A549 (cell line): ENCODE measurements around the gene MEGF8. TPM values are rescaled to one million over a fixed set of nuclear protein-coding genes. Genes with fewer than 3 reads are reported as not detected.

Source experiments
- ATAC-seq, 2 experiments: fragments of 200-7000 bp in 1 of 2; fragments of >200 bp in 1 of 2; cut with Nextera tagmentation in 1 of 2; cut with Tn5 transposase in 1 of 2; 3 replicates each; pipeline versions ENCODE4 v1.8.0 to v1.9.1; 2018 to 2020; ENCODE audit warnings: mild to moderate bottlenecking in 1 of 2, moderate library complexity in 1 of 2
- CTCF ChIA-PET: fragments of 300-600 bp; sonication (Branson Sonifier 250); formaldehyde crosslinking; extraction: SDS; loops from one replicate; lab custom pipeline; 2021; ENCODE audit warnings: antibody characterized with exemption, inconsistent platforms; lab: Yijun Ruan, JAX
- POLR2A ChIA-PET: fragments of 350-600 bp; formaldehyde crosslinking; extraction: SDS; loops from one replicate; lab custom pipeline; 2021; ENCODE audit warnings: antibody characterized with exemption, inconsistent platforms; lab: Yijun Ruan, JAX
- DNase-seq, 2 experiments: peaks; one replicate each; pipeline versions ENCODE4 v3.0.0 to v3.0.0-alpha.2; 2011 to 2016; ENCODE audit warnings: low read depth in 1 of 2, low spot score in 1 of 2
- FAIRE-seq: peaks from 2 replicates; lab custom pipeline; 2011; peaks lifted over from hg19 to GRCh38; lab: Jason Lieb, UNC
- H3K27ac ChIP-seq, 2 experiments: fragments of >200 bp; sonication (Bioruptor Twin); formaldehyde crosslinking; 3 replicates each; pipeline ENCODE4 v1.5.1; 2016 to 2017
- H3K4me1 ChIP-seq: fragments of >200 bp; sonication (Bioruptor Twin); formaldehyde crosslinking; 3 replicates; pipeline ENCODE4 v1.6.1; 2016
- H3K4me2 ChIP-seq: fragments of >200 bp; sonication (Bioruptor Twin); formaldehyde crosslinking; 3 replicates; pipeline ENCODE4 v1.6.1; 2016
- H3K4me3 ChIP-seq: fragments of >200 bp; sonication (Bioruptor Twin); formaldehyde crosslinking; 3 replicates; pipeline ENCODE4 v1.5.1; 2016
- H3K9me3 ChIP-seq: fragments of >200 bp; sonication (Bioruptor Twin); formaldehyde crosslinking; 3 replicates; pipeline ENCODE4 v1.6.1; 2016
- ATOH8 ChIP-seq: fragments of 250-450 bp; sonication (Bioruptor Pico); IDR thresholded peaks from 2 replicates; pipeline ENCODE4 v1.5.0; 2020; ENCODE audit warnings: low read depth, mild to moderate bottlenecking, moderate library complexity
- BCL3 ChIP-seq: fragments of >200 bp; sonication (Bioruptor Twin); formaldehyde crosslinking; IDR thresholded peaks from 3 replicates; pipeline ENCODE4 v1.6.1; 2016
- CBX2 ChIP-seq: fragments of 200-600 bp; sonication (generic); IDR thresholded peaks from 2 replicates; pipeline ENCODE4 v1.6.1; 2016; ENCODE audit warnings: low read depth, mild to moderate bottlenecking, borderline replicate concordance
- E2F6 ChIP-seq: IDR thresholded peaks from 2 replicates; pipeline ENCODE4 v1.6.1; 2012; ENCODE audit warnings: low read depth, borderline replicate concordance
- EP300 ChIP-seq, 2 experiments: fragments of >200 bp; sonication (Bioruptor Twin); formaldehyde crosslinking; IDR thresholded peaks; 2 replicates in 1 of 2; 3 replicates in 1 of 2; pipeline ENCODE4 v1.6.1; 2016 to 2017
- FOXS1 ChIP-seq: fragments of 250-450 bp; sonication (Bioruptor Pico); IDR thresholded peaks from 2 replicates; pipeline ENCODE4 v1.5.0; 2020; ENCODE audit warnings: mild to moderate bottlenecking, moderate library complexity
- GATA3 ChIP-seq: IDR thresholded peaks from 2 replicates; pipeline ENCODE4 v1.6.1; 2012; ENCODE audit warnings: borderline replicate concordance
- HDAC2 ChIP-seq: fragments of 200-600 bp; sonication (generic); IDR thresholded peaks from 2 replicates; pipeline ENCODE4 v1.6.1; 2016
- HES2 ChIP-seq: fragments of >200 bp; sonication (Bioruptor Twin); formaldehyde crosslinking; IDR thresholded peaks from 2 replicates; pipeline ENCODE4 v1.6.1; 2016
- HEYL ChIP-seq: fragments of 250-450 bp; sonication (Bioruptor Pico); IDR thresholded peaks from 2 replicates; pipeline ENCODE4 v1.8.0; 2021; ENCODE audit warnings: mild to moderate bottlenecking, moderate library complexity
- HMGXB4 ChIP-seq: fragments of 250-450 bp; sonication (Bioruptor Pico); IDR thresholded peaks from 2 replicates; pipeline ENCODE4 v1.5.0; 2021; ENCODE audit warnings: mild to moderate bottlenecking, moderate library complexity, borderline replicate concordance
- MAFK ChIP-seq: fragments of 450-650 bp; IDR thresholded peaks from 2 replicates; pipeline ENCODE4 v1.6.1; 2014; ENCODE audit not compliant: partially characterized antibody
- NFE2L2 ChIP-seq: fragments of 150-350 bp; conservative IDR thresholded peaks from 2 replicates; pipeline ENCODE4 v1.6.1; 2014; ENCODE audit warnings: low read length
- NPAS2 ChIP-seq: fragments of 250-450 bp; sonication (Bioruptor Pico); IDR thresholded peaks from 2 replicates; pipeline ENCODE4 v1.8.0; 2022; ENCODE audit warnings: mild to moderate bottlenecking, moderate library complexity, borderline replicate concordance
- NR3C1 ChIP-seq: fragments of >200 bp; sonication (Bioruptor Twin); formaldehyde crosslinking; IDR thresholded peaks from 3 replicates; pipeline ENCODE4 v1.6.1; 2017
- POLR2A ChIP-seq: IDR thresholded peaks from 2 replicates; pipeline ENCODE4 v1.6.1; 2012; ENCODE audit warnings: mild to moderate bottlenecking, low read length
- RCOR1 ChIP-seq: fragments of 150-350 bp; IDR thresholded peaks from 2 replicates; pipeline ENCODE4 v1.6.1; 2014; ENCODE audit warnings: antibody characterized with exemption, low read length, low read depth
- REST ChIP-seq: fragments of 200-600 bp; sonication (generic); IDR thresholded peaks from 2 replicates; pipeline ENCODE4 v1.6.1; 2016; ENCODE audit warnings: antibody characterized with exemption, mild to moderate bottlenecking, moderate library complexity
- SMC3 ChIP-seq: fragments of >200 bp; sonication (Bioruptor Twin); formaldehyde crosslinking; IDR thresholded peaks from 3 replicates; pipeline ENCODE4 v1.6.1; 2018; ENCODE audit warnings: inconsistent platforms
- SREBF2 ChIP-seq: fragments of 450-650 bp; IDR thresholded peaks from 2 replicates; pipeline ENCODE4 v1.6.1; 2014; ENCODE audit warnings: mild to moderate bottlenecking, moderate library complexity
- TFCP2L1 ChIP-seq: fragments of 250-450 bp; sonication (Bioruptor Pico); IDR thresholded peaks from 2 replicates; pipeline ENCODE4 v1.5.0; 2021; ENCODE audit warnings: mild to moderate bottlenecking
- TP53 ChIP-seq: fragments of 250-450 bp; sonication (Bioruptor Pico); IDR thresholded peaks from 2 replicates; pipeline ENCODE4 v1.5.0; 2021; ENCODE audit warnings: mild to moderate bottlenecking, moderate library complexity
- WGBS: methylation state at CpG from one replicate; pipeline ENCODE4 v1.1.6; 2017; ENCODE audit errors: missing lambda C conversion rate; 5-methylcytosine and 5-hydroxymethylcytosine counted together
- polyA plus RNA-seq, 4 experiments: library from polyadenylated mRNA; depleted of rRNA in 3 of 4; stranded (reverse); fragments of >200 nt; fragmentation: RNase III in 1 of 4; extraction: RNeasy Plus Mini Kit Qiagen cat#74134 plus additional on column Dnase treatment in 1 of 4; gene quantifications; 2 replicates in 3 of 4; 3 replicates in 1 of 4; pipeline ENCODE4 v1.2.3, GENCODE V29; 2011 to 2017

MEGF8 gene
- polyA plus RNA-seq, 2 of the 4 experiments (the other 2 are of a cell fraction), result 10.4 to 27.2 TPM

- ChIA-PET POLR2A (interaction anchor here (0.9 kb wide), 1 partner anchor 10 kb away, joined by 3 read pairs; no protein-coding TSS in a partner anchor), CTCF (interaction anchor here (0.9 to 23.7 kb wide), 7 partner anchors 8 to 153 kb away, joined by 3 to 616 read pairs (median 4); partner anchors contain the start of genes GSK3A, PAFAH1B3 and PRR19)
- WGBS, result 83% methylated on average over 13 of the region's 13 CpGs
- peak overlapping the region; percentile 100; the same call in 2 of the 3 replicates for H3K4me2 ChIP-seq
- H3K4me3 ChIP-seq, result no peak overlapping the region
- no peak for DNase-seq
- peak overlapping the region in 1 of 2 experiments; percentile 94; a peak in 2 of 6 replicates for H3K27ac ChIP-seq
- H3K9me3 ChIP-seq, result no peaks in the 10 kb centered on the region
- H3K4me1 ChIP-seq, result peaks cover 47% of the 10 kb centered on the region
- TF ChIP-seq MAFK, result peak; percentile 98
- no peak for TF ChIP-seq FOXS1 (CRISPR knock-in tag)
- FAIRE-seq, result no peak
- no peak for ATAC-seq
These were observed 39.0 kb upstream of the MEGF8 start for GRCh38 chr19:42286349-42287016.

GRCh38 chr19:42287017-42287826 lies 38.2 kb upstream of the MEGF8 start:
- no peaks in the 10 kb centered on the region for H3K9me3 ChIP-seq
- no peak overlapping the region for H3K4me3 ChIP-seq
- 93% methylated on average over 30 of the region's 30 CpGs for WGBS
- no peak for DNase-seq
- TF ChIP-seq HEYL (CRISPR knock-in tag), result no peak
- TF ChIP-seq E2F6, result no peak
- TF ChIP-seq HMGXB4 (CRISPR knock-in tag), result no peak
- no peak for TF ChIP-seq TFCP2L1 (CRISPR knock-in tag)
- TF ChIP-seq SREBF2, result no peak
- TF ChIP-seq RCOR1, result no peak
- TF ChIP-seq HDAC2, result no peak
- TF ChIP-seq HES2, result no peak
- TF ChIP-seq NFE2L2, result no peak
- no peak for TF ChIP-seq REST
- no peak for TF ChIP-seq TP53 (CRISPR knock-in tag)
- no peak for TF ChIP-seq BCL3
- TF ChIP-seq ATOH8 (CRISPR knock-in tag), result no peak
- TF ChIP-seq NPAS2 (CRISPR knock-in tag), result no peak
- TF ChIP-seq EP300 (IDR thresholded peaks at IDR 0.05), result no peak
- no peak for TF ChIP-seq SMC3
- no peak for TF ChIP-seq POLR2A
- TF ChIP-seq GATA3, result no peak
- no peak for TF ChIP-seq NR3C1
- TF ChIP-seq CBX2, result no peak
- H3K27ac ChIP-seq, result no peak overlapping the region
- no peak for FAIRE-seq
- no peak for ATAC-seq
- peaks cover 41% of the 10 kb centered on the region for H3K4me1 ChIP-seq
- ChIA-PET CTCF (interaction anchor here (0.9 to 23.7 kb wide), 9 partner anchors 9 to 154 kb away, joined by 3 to 616 read pairs (median 4); partner anchors contain the start of genes GSK3A, PAFAH1B3 and PRR19), POLR2A (interaction anchor here (0.9 to 1.1 kb wide), 2 partner anchors 9 to 44 kb away, joined by 3 read pairs; no protein-coding TSS in a partner anchor)
- no peak overlapping the region for H3K4me2 ChIP-seq
